Activated T-cell treated with anti-CD3 and anti-CD28 coated beads, Interleukin-2, amount 50 U/mL, for 24 hours (primary cell): Measurements from ENCODE around the gene TRAF3.

ENCODE experiments used
- DNase-seq: peaks from one replicate; pipeline ENCODE4 v3.0.0-alpha.2; 2020
- H3K27ac Mint-ChIP-seq: 2 replicates; pipeline ENCODE4 v1.8.0; 2020; ENCODE audit warnings: mild to moderate bottlenecking, mixed read lengths
- H3K27me3 Mint-ChIP-seq: 2 replicates; pipeline ENCODE4 v1.8.0; 2020; ENCODE audit warnings: mixed read lengths
- H3K36me3 Mint-ChIP-seq: 2 replicates; pipeline ENCODE4 v1.8.0; 2020; ENCODE audit warnings: low read depth, mixed read lengths
- H3K4me1 Mint-ChIP-seq: 2 replicates; pipeline ENCODE4 v1.8.0; 2020; ENCODE audit warnings: low read depth, mixed read lengths
- H3K4me3 Mint-ChIP-seq: 2 replicates; pipeline ENCODE4 v1.8.0; 2020; ENCODE audit warnings: mild to moderate bottlenecking, moderate library complexity, mixed read lengths
- H3K9me3 Mint-ChIP-seq: 2 replicates; pipeline ENCODE4 v1.8.0; 2020; ENCODE audit warnings: mixed read lengths

The TRAF3 gene

GRCh38 chr14:102939820-102940561 is 162.7 kb downstream of the TRAF3 start:
- H3K27ac Mint-ChIP-seq: no peak overlapping the region
- no peaks in the 10 kb centered on the region for H3K27me3 Mint-ChIP-seq
- no peaks in the 10 kb centered on the region for H3K36me3 Mint-ChIP-seq
- H3K4me3 Mint-ChIP-seq: no peak overlapping the region
- no peaks in the 10 kb centered on the region for H3K9me3 Mint-ChIP-seq
- DNase-seq: no peak
- no peaks in the 10 kb centered on the region for H3K4me1 Mint-ChIP-seq

DNA sequence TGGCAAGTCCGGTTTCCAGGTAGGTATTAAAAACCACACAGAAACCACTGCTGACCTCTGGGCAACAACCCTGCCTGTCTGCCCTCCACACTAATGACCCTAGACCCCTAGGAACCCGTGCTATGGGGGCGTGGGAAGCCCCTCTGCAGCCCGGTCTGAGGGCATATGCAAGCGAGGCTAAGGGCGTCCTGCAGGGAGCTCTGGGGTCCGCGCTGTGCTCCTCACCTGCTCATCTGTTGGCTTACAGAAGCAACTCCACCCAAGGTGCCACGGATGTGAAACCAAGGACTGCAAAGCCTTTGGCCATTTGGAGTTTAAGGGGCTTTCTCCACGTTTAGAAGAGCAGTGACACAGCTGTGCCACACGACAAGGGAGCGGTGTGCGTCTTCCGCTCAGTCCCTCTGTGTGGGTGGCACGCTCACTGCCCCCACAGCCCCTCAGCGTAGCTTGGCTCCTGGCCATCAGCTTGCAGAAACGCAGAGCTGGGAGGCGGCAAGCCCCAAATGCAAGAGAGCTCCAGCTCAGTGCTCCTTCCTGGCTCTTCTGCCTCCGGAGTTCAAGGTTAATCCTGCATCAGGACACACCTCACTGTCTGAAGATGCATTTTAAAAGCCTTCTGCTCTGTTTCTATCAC is 163.6 kb downstream of the TRAF3 start:
- H3K9me3 Mint-ChIP-seq: no peaks in the 10 kb centered on the region
- H3K27me3 Mint-ChIP-seq: no peaks in the 10 kb centered on the region

GRCh38 chr14:102941419-102942011 is 164.3 kb downstream of the TRAF3 start:
- Mint-ChIP-seq H3K4me3 (no peak overlapping the region), H3K4me1 (peaks cover 3% of the 10 kb centered on the region), H3K36me3 (no peaks in the 10 kb centered on the region), H3K27ac (no peak overlapping the region), H3K27me3 (no peaks in the 10 kb centered on the region), H3K9me3 (no peaks in the 10 kb centered on the region)
- no peak for DNase-seq

More for the DNA sequence above, 163.6 kb downstream of the TRAF3 start:
- no peak overlapping the region for H3K27ac Mint-ChIP-seq
- H3K4me1 Mint-ChIP-seq: no peaks in the 10 kb centered on the region
- DNase-seq: no peak
- H3K36me3 Mint-ChIP-seq: no peaks in the 10 kb centered on the region
- H3K4me3 Mint-ChIP-seq: no peak overlapping the region

DNA sequence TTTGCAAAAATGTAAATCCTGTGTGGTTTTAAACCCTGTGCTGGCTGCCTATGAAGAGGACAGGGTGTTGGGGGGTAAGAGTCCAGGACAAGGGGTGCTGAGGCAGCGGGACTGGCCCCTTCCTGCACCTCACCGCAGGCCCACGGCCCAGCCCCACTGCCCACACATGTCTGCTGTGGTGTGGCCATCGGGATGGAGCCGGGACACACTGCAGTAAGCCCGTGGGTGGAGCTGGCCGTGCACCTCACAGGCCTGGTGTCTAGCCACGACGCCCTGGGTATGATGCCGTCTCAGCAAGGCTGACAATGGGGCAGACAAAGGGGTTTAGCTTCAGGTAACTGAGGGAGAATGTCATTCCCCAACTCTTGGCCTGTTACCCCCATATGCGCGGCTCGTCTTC is 164.8 kb downstream of the TRAF3 start:
- DNase-seq: no peak
- Mint-ChIP-seq H3K4me3 (no peak overlapping the region), H3K27me3 (no peaks in the 10 kb centered on the region), H3K36me3 (peaks cover under 1% of the 10 kb centered on the region), H3K27ac (no peak overlapping the region), H3K4me1 (peaks cover 9% of the 10 kb centered on the region), H3K9me3 (no peaks in the 10 kb centered on the region)

DNA sequence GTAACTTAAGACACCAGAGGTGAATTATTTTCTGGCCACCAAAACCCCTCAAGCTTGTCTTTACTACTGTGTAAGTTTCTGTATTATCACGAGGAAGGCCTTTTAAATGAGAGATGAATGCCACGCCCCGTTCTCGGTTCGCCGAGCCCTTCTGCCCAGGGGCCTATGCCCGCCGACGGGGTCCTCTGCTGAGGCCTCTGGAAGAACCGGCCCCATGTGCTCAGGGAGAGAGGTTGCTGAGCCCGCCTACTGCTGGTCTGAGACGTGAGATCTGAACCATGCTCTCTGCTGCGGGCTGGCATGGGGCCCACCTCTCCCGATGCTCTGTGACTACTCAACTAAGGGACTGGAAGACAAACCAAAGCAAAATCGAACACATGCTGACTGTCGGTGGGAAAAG is 166.2 kb downstream of the TRAF3 start:
- no peak overlapping the region for H3K27ac Mint-ChIP-seq
- no peak for DNase-seq
- no peaks in the 10 kb centered on the region for H3K9me3 Mint-ChIP-seq
- no peak overlapping the region for H3K4me3 Mint-ChIP-seq
- peaks cover 2% of the 10 kb centered on the region for H3K36me3 Mint-ChIP-seq
- peaks cover 14% of the 10 kb centered on the region for H3K4me1 Mint-ChIP-seq
- H3K27me3 Mint-ChIP-seq: no peaks in the 10 kb centered on the region

GRCh38 chr14:102943979-102944378 is 166.7 kb downstream of the TRAF3 start:
- DNase-seq: no peak
- Mint-ChIP-seq H3K27ac (no peak overlapping the region), H3K9me3 (no peaks in the 10 kb centered on the region), H3K27me3 (no peaks in the 10 kb centered on the region), H3K4me1 (peaks cover 18% of the 10 kb centered on the region), H3K4me3 (no peak overlapping the region), H3K36me3 (peaks cover 2% of the 10 kb centered on the region)

GRCh38 chr14:102944448-102945330 is 167.4 kb downstream of the TRAF3 start:
- peaks cover 2% of the 10 kb centered on the region for H3K36me3 Mint-ChIP-seq
- no peak overlapping the region for H3K27ac Mint-ChIP-seq
- DNase-seq: no peak
- H3K4me1 Mint-ChIP-seq: peaks cover 25% of the 10 kb centered on the region
- H3K27me3 Mint-ChIP-seq: no peaks in the 10 kb centered on the region
- no peaks in the 10 kb centered on the region for H3K9me3 Mint-ChIP-seq
- no peak overlapping the region for H3K4me3 Mint-ChIP-seq

GRCh38 chr14:102945346-102946130 is 168.3 kb downstream of the TRAF3 start:
- H3K9me3 Mint-ChIP-seq: no peaks in the 10 kb centered on the region
- H3K27me3 Mint-ChIP-seq: no peaks in the 10 kb centered on the region
- H3K36me3 Mint-ChIP-seq: peaks cover 2% of the 10 kb centered on the region
- DNase-seq: no peak
- peaks cover 27% of the 10 kb centered on the region for H3K4me1 Mint-ChIP-seq
- no peak overlapping the region for H3K27ac Mint-ChIP-seq
- no peak overlapping the region for H3K4me3 Mint-ChIP-seq

DNA sequence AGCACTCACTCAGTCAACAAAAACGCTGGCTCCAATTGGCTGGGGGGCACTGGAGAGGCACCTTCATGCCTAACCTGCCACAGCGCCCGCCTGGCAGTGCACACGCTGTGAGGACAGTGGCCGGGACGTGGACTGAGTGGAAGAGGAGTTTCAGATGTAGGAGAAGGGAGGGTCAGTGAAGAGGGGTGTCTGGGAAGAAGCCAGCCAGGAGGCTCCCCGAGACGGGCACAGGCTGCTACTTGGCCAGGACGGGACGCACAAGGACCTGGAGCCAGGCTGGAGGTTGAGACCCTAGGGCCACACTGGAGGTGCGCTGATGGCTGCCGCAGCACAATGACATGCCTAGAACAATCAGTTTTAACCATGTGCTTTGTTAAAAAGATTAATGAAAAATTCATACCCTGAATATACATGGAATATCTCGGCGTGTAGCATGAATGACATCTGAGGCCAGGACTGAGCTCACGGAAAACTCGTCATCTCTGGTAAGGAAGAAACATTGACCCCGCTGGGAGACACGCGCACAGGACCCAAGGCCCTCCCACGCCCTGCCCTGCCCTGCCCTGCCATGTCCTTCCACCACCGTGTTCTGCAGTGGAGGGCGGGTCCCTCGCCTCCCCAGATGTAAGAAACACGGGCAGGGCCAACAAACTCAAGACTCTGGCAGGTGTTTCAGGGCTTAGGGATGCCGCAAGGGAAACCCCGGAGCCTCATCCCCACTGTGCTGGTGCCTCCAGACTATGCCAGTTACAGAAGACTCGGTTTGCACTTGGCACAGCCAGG is 170.3 kb downstream of the TRAF3 start:
- no peaks in the 10 kb centered on the region for H3K9me3 Mint-ChIP-seq
- H3K27me3 Mint-ChIP-seq: no peaks in the 10 kb centered on the region
- H3K4me1 Mint-ChIP-seq: peaks cover 27% of the 10 kb centered on the region
- H3K4me3 Mint-ChIP-seq: no peak overlapping the region
- H3K36me3 Mint-ChIP-seq: peaks cover 2% of the 10 kb centered on the region
- peak overlapping the region; percentile 9 for H3K27ac Mint-ChIP-seq
- no peak for DNase-seq

DNA sequence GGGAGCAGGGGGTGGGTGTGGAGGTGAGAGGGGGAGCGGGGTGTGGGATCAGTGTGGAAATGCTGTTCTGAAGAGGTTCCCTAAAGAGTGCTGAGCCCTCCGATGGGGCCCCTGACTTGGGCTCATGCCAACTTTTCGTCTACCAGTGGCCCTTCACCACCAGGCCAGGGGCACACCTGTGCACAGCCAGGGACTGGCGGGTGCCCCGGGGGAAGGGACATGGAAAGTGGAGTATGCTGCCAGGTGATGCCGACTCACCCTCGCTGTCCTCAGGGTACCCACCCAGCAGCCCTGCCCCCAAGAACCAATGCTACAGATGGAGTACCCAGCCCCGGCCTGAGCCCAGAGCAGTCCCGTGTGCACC is 171.4 kb downstream of the TRAF3 start:
- DNase-seq: no peak
- Mint-ChIP-seq H3K9me3 (no peaks in the 10 kb centered on the region), H3K4me3 (no peak overlapping the region)

DNA sequence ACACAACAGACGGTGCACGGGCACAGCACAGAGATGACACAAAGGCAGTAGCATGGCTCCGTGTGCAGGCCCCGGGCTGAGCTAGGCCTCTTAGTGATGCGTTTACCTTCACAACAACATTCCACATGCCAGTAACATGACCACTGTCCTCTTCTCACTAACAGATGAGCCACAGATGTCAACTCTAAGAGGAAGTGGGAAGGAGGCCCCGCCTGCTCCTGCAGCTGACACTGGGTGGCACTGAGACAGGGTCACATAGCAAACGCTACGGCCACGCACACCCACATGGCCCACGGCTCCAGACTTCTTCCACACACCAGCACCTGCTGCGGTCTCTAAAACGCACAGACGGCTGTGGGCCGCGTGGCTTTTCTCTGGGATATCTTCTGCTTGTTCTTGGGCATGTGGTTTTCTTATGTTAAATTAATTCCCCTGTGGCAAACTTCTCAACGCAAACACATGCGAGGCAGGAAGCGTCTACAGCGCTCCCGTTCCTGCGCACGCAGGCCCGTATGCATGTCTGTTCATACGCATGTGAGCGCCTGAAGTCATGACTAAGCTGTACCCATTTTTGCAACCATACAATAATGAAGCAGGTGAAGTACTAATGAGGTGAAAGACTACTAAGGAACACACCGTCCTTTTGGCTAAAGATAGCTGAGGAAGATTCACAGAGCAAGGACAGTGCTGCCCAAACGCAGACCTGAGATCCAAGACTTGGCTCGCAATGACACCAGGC is 172.0 kb downstream of the TRAF3 start:
- no peaks in the 10 kb centered on the region for H3K27me3 Mint-ChIP-seq
- no peak overlapping the region for H3K4me3 Mint-ChIP-seq
- peaks cover 2% of the 10 kb centered on the region for H3K36me3 Mint-ChIP-seq
- H3K27ac Mint-ChIP-seq: peak overlapping the region; percentile 64
- H3K9me3 Mint-ChIP-seq: no peaks in the 10 kb centered on the region
- peak; percentile 66 for DNase-seq
- peaks cover 27% of the 10 kb centered on the region for H3K4me1 Mint-ChIP-seq

More for the DNA sequence above, 171.4 kb downstream of the TRAF3 start:
- peaks cover 2% of the 10 kb centered on the region for H3K36me3 Mint-ChIP-seq
- peaks cover 27% of the 10 kb centered on the region for H3K4me1 Mint-ChIP-seq
- H3K27me3 Mint-ChIP-seq: no peaks in the 10 kb centered on the region
- peak overlapping the region; percentile 64 for H3K27ac Mint-ChIP-seq

- Mint-ChIP-seq H3K9me3 (no peaks in the 10 kb centered on the region), H3K27me3 (no peaks in the 10 kb centered on the region), H3K4me3 (no peak overlapping the region), H3K36me3 (peaks cover 2% of the 10 kb centered on the region), H3K27ac (no peak overlapping the region), H3K4me1 (peaks cover 27% of the 10 kb centered on the region)
- no peak for DNase-seq
Observed at GRCh38 chr14:102949801-102950451, 172.7 kb downstream of the TRAF3 start.
